Choroid plexus epithelial cell (primary cell): ENCODE measurements around the gene DPP6.
"Not testable (repeated sequence)": the region's sequence is repeated elsewhere in the genome, so short reads cannot be mapped to it uniquely, and the experiment has no call there.

Source experiments
- DNase-seq: peaks from one replicate; pipeline ENCODE4 v3.0.0-alpha.2; 2010; ENCODE audit warnings: low read depth
- H3K4me3 ChIP-seq: 2 replicates; pipeline ENCODE4 v1.5.1; 2011; ENCODE audit warnings: low read depth, mild to moderate bottlenecking, control low read depth, low read length, moderate library complexity

Gene DPP6

GRCh38 chr7:154051643-154052529 lies at the start of gene DPP6:
DPP6 (plus strand) TSS chr7:154052398.
- DNase-seq, H3K4me3 ChIP-seq: not testable (repeated sequence)

- DNase-seq, H3K4me3 ChIP-seq: not testable (repeated sequence)
Measured at GRCh38 chr7:154009423-154009911, 42.7 kb upstream of the DPP6 start.

DNA sequence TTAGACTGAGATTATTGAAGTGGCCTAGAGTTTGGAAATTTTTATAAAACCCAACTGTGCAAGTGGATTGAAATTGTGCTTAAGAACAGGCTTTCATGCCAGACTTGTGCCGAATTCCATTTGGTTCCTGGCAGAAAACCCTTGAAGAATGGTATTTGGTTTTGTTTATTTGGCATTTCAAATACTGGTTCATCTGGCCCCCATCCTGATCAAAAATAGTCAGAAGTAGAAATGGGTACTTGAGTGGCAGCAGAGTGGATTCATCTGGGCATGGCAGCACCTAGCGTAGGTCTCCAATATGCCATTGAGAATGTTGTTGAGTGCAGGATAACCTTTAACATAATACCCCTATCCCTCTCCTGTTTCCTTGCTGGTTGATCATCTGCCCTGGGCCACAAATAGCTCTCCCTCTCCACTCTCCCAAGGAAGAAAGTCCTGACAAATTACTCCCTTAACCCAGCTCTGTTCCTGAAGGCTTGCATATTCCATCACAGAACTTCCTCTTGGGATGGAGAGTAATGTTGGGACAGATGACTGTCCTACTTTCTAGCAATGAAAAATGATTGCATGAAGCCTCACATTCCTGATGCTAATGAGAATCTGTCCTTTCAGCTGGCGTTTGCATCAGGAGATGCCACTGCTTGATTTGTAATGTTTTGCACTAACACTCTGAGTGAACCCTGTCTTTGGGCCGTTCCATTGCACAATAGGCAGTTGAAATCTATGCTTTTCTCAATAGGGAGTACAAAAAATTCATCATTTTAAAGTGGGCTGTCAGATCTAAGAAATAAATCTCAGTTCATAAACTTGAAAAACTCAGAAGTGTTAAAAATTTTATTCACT lies 41.3 kb upstream of the DPP6 start:
- H3K4me3 ChIP-seq, DNase-seq: not testable (repeated sequence)

DNA sequence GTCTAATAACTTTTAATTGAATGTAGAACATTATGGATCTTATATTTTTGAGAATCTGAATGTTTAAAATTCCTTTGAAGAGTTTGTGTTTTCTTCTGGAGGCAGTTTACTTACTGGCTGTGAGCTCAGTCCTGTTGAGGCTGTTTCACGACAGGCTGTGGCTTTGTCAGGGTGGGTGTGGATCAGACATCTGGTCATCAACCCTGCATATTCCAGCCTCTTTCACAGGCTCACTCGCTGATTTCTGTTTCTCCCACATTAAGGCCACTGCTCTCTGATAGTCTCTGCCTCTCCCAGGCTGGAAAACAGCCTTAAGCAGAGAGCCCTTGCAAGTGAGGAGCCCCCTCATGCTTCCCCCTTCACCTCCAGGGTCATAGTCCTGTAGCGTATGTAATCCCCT lies 39.4 kb upstream of the DPP6 start:
- not testable (repeated sequence) for H3K4me3 ChIP-seq, DNase-seq

DNA sequence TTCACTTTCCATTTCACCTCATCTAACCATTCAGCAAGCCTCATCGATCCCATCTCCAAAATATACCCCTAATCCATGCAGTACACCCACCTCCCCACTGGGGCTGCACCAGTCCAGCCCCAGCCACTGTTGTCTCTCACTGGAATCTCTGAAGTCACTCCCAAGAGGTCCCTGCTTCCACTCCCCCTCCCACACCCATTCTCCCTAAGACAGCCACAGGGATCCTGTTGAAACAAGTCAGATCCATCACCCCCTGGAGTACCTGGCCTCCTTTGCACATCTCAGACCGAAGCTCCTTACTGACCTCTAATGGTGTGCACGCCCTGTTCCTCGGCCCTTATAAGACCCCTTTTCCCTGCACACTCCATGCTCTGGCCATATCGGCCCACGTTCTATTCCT lies 36.6 kb upstream of the DPP6 start:
- DNase-seq, H3K4me3 ChIP-seq: not testable (repeated sequence)

GRCh38 chr7:154018354-154018753 lies 33.8 kb upstream of the DPP6 start:
- H3K4me3 ChIP-seq, DNase-seq: not testable (repeated sequence)

DNA sequence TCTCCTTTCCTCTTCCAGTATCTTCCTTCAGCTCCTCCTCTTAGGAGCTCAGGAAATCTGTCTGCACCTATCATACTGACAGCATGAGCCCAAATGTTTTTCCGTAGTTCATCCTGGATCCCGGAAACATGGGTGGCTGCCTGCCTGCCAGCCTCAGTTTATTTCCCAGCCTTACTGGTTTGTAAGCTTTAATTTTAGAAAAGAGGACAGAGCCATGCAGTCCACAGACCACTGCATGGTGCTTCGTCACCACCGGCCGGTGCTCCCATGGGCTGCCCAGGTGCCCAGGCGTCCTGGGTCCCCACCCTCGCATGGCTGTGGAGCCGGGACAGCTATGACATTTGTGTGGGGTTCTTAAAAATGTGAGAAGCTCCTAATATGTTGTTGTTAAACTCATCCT lies 24.4 kb upstream of the DPP6 start:
- H3K4me3 ChIP-seq, DNase-seq: not testable (repeated sequence)

GRCh38 chr7:154030476-154031080 lies 21.6 kb upstream of the DPP6 start:
- not testable (repeated sequence) for DNase-seq, H3K4me3 ChIP-seq

- H3K4me3 ChIP-seq, DNase-seq: not testable (repeated sequence)
Measured at GRCh38 chr7:154039466-154040165, 12.6 kb upstream of the DPP6 start.

DNA sequence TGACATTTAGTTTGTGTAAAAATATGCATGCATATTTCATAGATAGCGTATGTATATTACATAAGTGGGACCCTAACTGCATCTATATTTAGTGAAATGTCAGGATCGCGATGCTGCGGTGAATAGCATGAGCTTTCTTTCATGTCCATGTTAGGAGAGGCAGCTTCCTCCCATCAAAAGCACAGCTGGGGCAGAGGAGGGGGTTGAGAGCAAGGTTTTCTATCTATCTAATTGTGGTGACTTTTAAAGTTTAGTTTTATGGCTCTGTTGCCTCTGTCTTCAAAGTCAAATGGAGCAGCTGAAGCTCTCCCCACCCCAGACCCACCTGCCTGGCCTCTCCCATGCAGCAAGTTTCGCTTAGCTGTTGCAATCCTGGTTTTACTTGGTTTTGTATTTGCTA lies 1.8 kb upstream of the DPP6 start:
- DNase-seq, H3K4me3 ChIP-seq: not testable (repeated sequence)

DNA sequence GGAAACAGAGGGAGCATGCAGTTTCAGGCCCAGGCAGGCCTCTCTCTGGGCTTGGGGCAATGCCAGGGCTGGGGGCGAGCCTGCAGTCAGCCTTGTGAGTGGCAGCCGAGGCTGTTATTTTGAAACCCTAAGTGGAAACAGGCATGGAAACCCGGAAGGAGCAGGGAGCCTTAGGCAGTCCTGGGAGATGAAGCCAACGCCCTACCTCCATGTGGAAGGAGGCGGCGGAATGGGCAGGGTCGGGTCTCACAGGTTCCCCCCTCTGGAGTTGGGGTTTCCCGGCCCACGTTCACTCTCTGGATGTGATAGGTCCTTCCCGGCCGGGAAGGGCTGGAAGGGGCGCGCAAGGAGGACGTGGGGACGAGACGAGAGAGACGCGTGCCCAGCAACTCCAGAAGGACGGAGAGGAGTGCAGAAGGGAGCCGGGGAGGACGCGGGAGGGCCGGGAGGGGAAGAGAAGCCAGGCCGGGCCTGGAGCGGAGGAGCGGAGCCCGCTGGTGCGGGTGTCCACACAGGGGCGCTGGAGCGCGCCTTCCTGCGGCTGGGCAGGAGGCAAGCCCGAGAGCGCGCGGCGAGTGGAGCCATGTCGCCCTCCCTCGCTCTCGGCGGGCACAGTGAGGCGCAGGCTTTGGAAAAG lies 1.1 kb upstream of the DPP6 start:
- DNase-seq, H3K4me3 ChIP-seq: not testable (repeated sequence)

- not testable (repeated sequence) for DNase-seq, H3K4me3 ChIP-seq
Measured at GRCh38 chr7:154052530-154053252, 493 bp downstream of the DPP6 start.

GRCh38 chr7:154053466-154054312 lies 1.5 kb downstream of the DPP6 start:
- not testable (repeated sequence) for H3K4me3 ChIP-seq, DNase-seq

GRCh38 chr7:154054664-154055063 lies 2.5 kb downstream of the DPP6 start:
- DNase-seq, H3K4me3 ChIP-seq: not testable (repeated sequence)

GRCh38 chr7:154055491-154056106 lies 3.4 kb downstream of the DPP6 start:
- peak; percentile 54 for DNase-seq
- H3K4me3 ChIP-seq = not testable (repeated sequence)

GRCh38 chr7:154058783-154059182 lies 6.6 kb downstream of the DPP6 start:
- not testable (repeated sequence) for H3K4me3 ChIP-seq, DNase-seq
